ENCODE data around the gene ADRA2B. TPM values are rescaled to one million over a fixed set of nuclear protein-coding genes. Genes with fewer than 3 reads are reported as not detected.

ADRA2B gene
- total RNA-seq, 1 experiment from 2014 or later, result 2.7 TPM

- H4K8ac ChIP-seq (replicated peaks; ENCODE audit: insufficient read length, low read depth, low read length), result no peak overlapping the region
- no peaks in the 10 kb centered on the region for H3K79me1 ChIP-seq (ENCODE audit: insufficient read depth, low read depth, low read length, poor library complexity, severe bottlenecking)
- H3K79me2 ChIP-seq (ENCODE audit: insufficient read depth, low read length), result no peaks in the 10 kb centered on the region
- no peak overlapping the region for H2BK15ac ChIP-seq (ENCODE audit: low read depth, low read length)
- H4K20me1 ChIP-seq (ENCODE audit: control insufficient read depth, insufficient read depth, insufficient read length), result no peaks in the 10 kb centered on the region
- H4K5ac ChIP-seq (ENCODE audit: insufficient read length, low read depth, low read length), result no peak overlapping the region
- H2BK5ac ChIP-seq (ENCODE audit: insufficient read length, low read length), result no peak overlapping the region
- no peak overlapping the region for H3K4me2 ChIP-seq (ENCODE audit: insufficient read depth, insufficient read length, low read length)
- Mint-ChIP-seq H3K27me3 (ENCODE audit: low read depth) (peaks cover 9% of the 10 kb centered on the region), H3K4me3 (no peak overlapping the region; a peak in 1 of 5 replicates), H3K36me3 (ENCODE audit: insufficient read depth in 1 of 3, low read depth in 3 of 3) (no peaks in the 10 kb centered on the region; a peak in 1 of 7 replicates), H3K4me1 (peaks cover 13 to 16% of the 10 kb centered on the region in 2 experiments; a peak in 3 of 4 replicates), H3K27ac (no peak overlapping the region; a peak in 3 of 7 replicates), H3K9me3 (no peaks in the 10 kb centered on the region)
- H3K23ac ChIP-seq (ENCODE audit: insufficient read length, low read depth, low read length), result no peak overlapping the region
- H2AFZ ChIP-seq (ENCODE audit: low read length), result no peak overlapping the region
- H3K9me3 ChIP-seq (ENCODE audit: control insufficient read depth, low read depth, low read length), result no peaks in the 10 kb centered on the region
- no peaks in the 10 kb centered on the region for H3K27me3 ChIP-seq (ENCODE audit: insufficient read depth, low read length)
- no peak overlapping the region for H3K4ac ChIP-seq (ENCODE audit: low read depth, low read length)
- H3K56ac ChIP-seq (ENCODE audit: insufficient read length, low read depth, low read length), result no peak overlapping the region
- H2AK5ac ChIP-seq (ENCODE audit: insufficient read length, low read length), result no peak overlapping the region
- H3T11ph ChIP-seq (ENCODE audit: low read length), result no peak overlapping the region
- peak; percentile 28 for DNase-seq
- no peak overlapping the region for H4K91ac ChIP-seq (ENCODE audit: insufficient read length, low read depth, low read length)
- H3K23me2 ChIP-seq (ENCODE audit: insufficient read length, low read depth, low read length, poor library complexity, severe bottlenecking), result no peaks in the 10 kb centered on the region
- no peak overlapping the region for H2BK20ac ChIP-seq (ENCODE audit: low read depth, low read length, poor library complexity, severe bottlenecking)
- no peaks in the 10 kb centered on the region for H3K4me1 ChIP-seq (ENCODE audit: insufficient read depth, low read length)
- H3K9ac ChIP-seq (ENCODE audit: extremely low read depth, insufficient read length, low read length), result no peak overlapping the region
- no peak overlapping the region for H2BK120ac ChIP-seq (ENCODE audit: low read depth, low read length, poor library complexity, severe bottlenecking)
- no peak overlapping the region for H3K14ac ChIP-seq (ENCODE audit: insufficient read depth, low read length)
- no CpG with 5 or more reads among the region's 17 CpGs for WGBS (ENCODE audit: extremely low coverage, insufficient read length, low lambda C conversion rate)
- TF ChIP-seq CTCF (conservative IDR thresholded peaks at IDR 0.05), result no peak
- no peak overlapping the region for H3K18ac ChIP-seq (ENCODE audit: insufficient read length, low read depth, low read length)
- H2BK12ac ChIP-seq (ENCODE audit: insufficient read length, low read depth, low read length), result no peak overlapping the region
- H3K27ac ChIP-seq (ENCODE audit: insufficient read length, low read depth, low read length), result no peak overlapping the region
Observed at GRCh38 chr2:96159084-96159830, 42.9 kb upstream of the ADRA2B start.

Data from H9 (cell line).